Activated T-helper 1 cell treated with anti-CD3 and anti-CD28 coated beads, Interleukin-12 subunit alpha, Interleukin-12 subunit beta, Interleukin-2, Interleukin-4 antibody, amounts not matched to agents 30 ng/mL and 10 ng/mL and 1 ng/mL, durations not matched to agents 14 hours and 24 hours and 36 hours (primary cell): ENCODE results near the gene TARS2. TPM values are rescaled to one million over a fixed set of nuclear protein-coding genes. Genes with fewer than 3 reads are reported as not detected.
A peak's percentile ranks its signal among the peaks of the same experiment; 100 is the strongest.

Source experiments
- DNase-seq: peaks from one replicate; pipeline ENCODE4 v3.0.0; 2021; ENCODE audit warnings: low spot score
- H3K27ac Mint-ChIP-seq: one replicate; pipeline ENCODE4 v1.8.0; 2021; ENCODE audit warnings: mild to moderate bottlenecking, mixed read lengths
- H3K27me3 Mint-ChIP-seq: one replicate; pipeline ENCODE4 v1.8.0; 2022; ENCODE audit warnings: mild to moderate bottlenecking, moderate library complexity, mixed read lengths; ENCODE audit not compliant: insufficient read depth
- H3K36me3 Mint-ChIP-seq: one replicate; pipeline ENCODE4 v1.8.0; 2021; ENCODE audit warnings: low read depth, mixed read lengths
- H3K4me1 Mint-ChIP-seq: one replicate; pipeline ENCODE4 v1.8.0; 2021; ENCODE audit warnings: low read depth, mixed read lengths
- H3K4me3 Mint-ChIP-seq: one replicate; pipeline ENCODE4 v1.8.0; 2021; ENCODE audit warnings: mild to moderate bottlenecking, moderate library complexity, mixed read lengths
- H3K9me3 Mint-ChIP-seq: one replicate; pipeline ENCODE4 v1.8.0; 2021; ENCODE audit warnings: mixed read lengths
- intact Hi-C: fragments of 100-400 bp; cut with micrococcal nuclease; formaldehyde crosslinking; loops from one replicate; pipeline ENCODE4 v1.15.1; 2024
- total RNA-seq: library from RNA; stranded (reverse); gene quantifications from 2 replicates; pipeline ENCODE4 v1.2.3, GENCODE V29; 2022

TARS2 gene
- total RNA-seq, 1 donor from 2014 or later: 77.4 TPM

GRCh38 chr1:150512846-150513245 lies 25.6 kb downstream of the TARS2 start:
- Mint-ChIP-seq H3K9me3 (no peaks in the 10 kb centered on the region), H3K4me3 (no peak overlapping the region), H3K36me3 (peaks cover 6% of the 10 kb centered on the region), H3K4me1 (peaks cover 17% of the 10 kb centered on the region), H3K27ac (no peak overlapping the region), H3K27me3 (no peaks in the 10 kb centered on the region)
- intact Hi-C loops: no loop called here
- DNase-seq: no peak

- Mint-ChIP-seq H3K27me3 (no peaks in the 10 kb centered on the region), H3K9me3 (no peaks in the 10 kb centered on the region), H3K4me1 (peaks cover 16% of the 10 kb centered on the region), H3K36me3 (peaks cover 6% of the 10 kb centered on the region), H3K27ac (no peak overlapping the region), H3K4me3 (no peak overlapping the region)
- no peak for DNase-seq
- intact Hi-C loops: no loop called here
Observed at GRCh38 chr1:150513351-150513791, 26.2 kb downstream of the TARS2 start.

GRCh38 chr1:150514260-150514659 lies 27.0 kb downstream of the TARS2 start:
- Mint-ChIP-seq H3K27ac (peak overlapping the region; percentile 64), H3K36me3 (peaks cover 6% of the 10 kb centered on the region), H3K9me3 (no peaks in the 10 kb centered on the region), H3K4me1 (peaks cover 16% of the 10 kb centered on the region), H3K27me3 (no peaks in the 10 kb centered on the region), H3K4me3 (peak overlapping the region; percentile 79)
- intact Hi-C loops: loop anchor here (2.0 kb wide), 1 partner anchor 35 kb away; the partner anchor contains the start of gene ADAMTSL4
- DNase-seq: no peak

- intact Hi-C loops: loop anchor here (1.0 to 2.0 kb wide), 5 partner anchors 28 to 260 kb away; partner anchors contain the start of genes ADAMTSL4, RPRD2 and TARS2
- DNase-seq: no peak
- no peaks in the 10 kb centered on the region for H3K27me3 Mint-ChIP-seq
- peak overlapping the region; percentile 79 for H3K4me3 Mint-ChIP-seq
- H3K36me3 Mint-ChIP-seq: peaks cover 6% of the 10 kb centered on the region
- H3K27ac Mint-ChIP-seq: peak overlapping the region; percentile 83
- H3K4me1 Mint-ChIP-seq: peaks cover 16% of the 10 kb centered on the region
- H3K9me3 Mint-ChIP-seq: no peaks in the 10 kb centered on the region
Observed at GRCh38 chr1:150514913-150515327, 27.7 kb downstream of the TARS2 start.

GRCh38 chr1:150515328-150516049 lies 28.3 kb downstream of the TARS2 start, which contains the start of gene FALEC:
Gene FALEC, plus strand, starts transcription at chr1:150515752.
- Mint-ChIP-seq H3K36me3 (peaks cover 6% of the 10 kb centered on the region), H3K9me3 (no peaks in the 10 kb centered on the region), H3K27ac (peak within 1 kb of the TSS; percentile 83), H3K4me1 (peaks cover 16% of the 10 kb centered on the region), H3K27me3 (no peaks in the 10 kb centered on the region), H3K4me3 (peak within 1 kb of the TSS; percentile 79)
- intact Hi-C loops: loop anchor here (1.0 to 2.0 kb wide), 5 partner anchors 28 to 260 kb away; partner anchors contain the start of genes ADAMTSL4, RPRD2 and TARS2
- peak; percentile 93 for DNase-seq

- Mint-ChIP-seq H3K4me3 (peak overlapping the region; percentile 79), H3K27ac (peak overlapping the region; percentile 1), H3K9me3 (no peaks in the 10 kb centered on the region), H3K36me3 (peaks cover 6% of the 10 kb centered on the region), H3K27me3 (no peaks in the 10 kb centered on the region), H3K4me1 (peaks cover 18% of the 10 kb centered on the region)
- intact Hi-C loops: no loop called here
- no peak for DNase-seq
Observed at GRCh38 chr1:150516050-150516591, 28.9 kb downstream of the TARS2 start.

GRCh38 chr1:150516616-150517015 lies 29.4 kb downstream of the TARS2 start:
- intact Hi-C loops: no loop called here
- DNase-seq: no peak
- Mint-ChIP-seq H3K4me1 (peaks cover 23% of the 10 kb centered on the region), H3K27ac (no peak overlapping the region), H3K9me3 (no peaks in the 10 kb centered on the region), H3K36me3 (peaks cover 6% of the 10 kb centered on the region), H3K27me3 (peaks cover 2% of the 10 kb centered on the region), H3K4me3 (peak overlapping the region; percentile 79)

- Mint-ChIP-seq H3K27me3 (peaks cover 8% of the 10 kb centered on the region), H3K9me3 (no peaks in the 10 kb centered on the region), H3K4me1 (peaks cover 13% of the 10 kb centered on the region), H3K27ac (no peak overlapping the region), H3K4me3 (no peak overlapping the region), H3K36me3 (no peaks in the 10 kb centered on the region)
- intact Hi-C loops: no loop called here
- no peak for DNase-seq
Observed at GRCh38 chr1:150521196-150521968, 34.2 kb downstream of the TARS2 start.

- no peaks in the 10 kb centered on the region for H3K36me3 Mint-ChIP-seq
- H3K4me1 Mint-ChIP-seq: peaks cover 7% of the 10 kb centered on the region
- peaks cover 8% of the 10 kb centered on the region for H3K27me3 Mint-ChIP-seq
- no peak overlapping the region for H3K4me3 Mint-ChIP-seq
- no peaks in the 10 kb centered on the region for H3K9me3 Mint-ChIP-seq
- no peak for DNase-seq
- no peak overlapping the region for H3K27ac Mint-ChIP-seq
- intact Hi-C loops: no loop called here
Observed at GRCh38 chr1:150525348-150525747, 38.1 kb downstream of the TARS2 start.

- H3K4me1 Mint-ChIP-seq: peaks cover 4% of the 10 kb centered on the region
- H3K9me3 Mint-ChIP-seq: no peaks in the 10 kb centered on the region
- no peak overlapping the region for H3K4me3 Mint-ChIP-seq
- H3K36me3 Mint-ChIP-seq: no peaks in the 10 kb centered on the region
- no peak for DNase-seq
- no peak overlapping the region for H3K27ac Mint-ChIP-seq
- intact Hi-C loops: no loop called here
- H3K27me3 Mint-ChIP-seq: peaks cover 6% of the 10 kb centered on the region
Observed at GRCh38 chr1:150528196-150528595, 41.0 kb downstream of the TARS2 start.

GRCh38 chr1:150529017-150529416 lies 41.8 kb downstream of the TARS2 start:
- no peaks in the 10 kb centered on the region for H3K9me3 Mint-ChIP-seq
- H3K36me3 Mint-ChIP-seq: no peaks in the 10 kb centered on the region
- H3K4me1 Mint-ChIP-seq: peaks cover 4% of the 10 kb centered on the region
- H3K4me3 Mint-ChIP-seq: no peak overlapping the region
- peaks cover 6% of the 10 kb centered on the region for H3K27me3 Mint-ChIP-seq
- H3K27ac Mint-ChIP-seq: no peak overlapping the region
- intact Hi-C loops: no loop called here
- DNase-seq: no peak

GRCh38 chr1:150530491-150531159 lies 43.4 kb downstream of the TARS2 start:
- Mint-ChIP-seq H3K27me3 (no peaks in the 10 kb centered on the region), H3K4me3 (no peak overlapping the region), H3K36me3 (no peaks in the 10 kb centered on the region), H3K27ac (no peak overlapping the region), H3K4me1 (peaks cover 4% of the 10 kb centered on the region), H3K9me3 (no peaks in the 10 kb centered on the region)
- intact Hi-C loops: no loop called here
- no peak for DNase-seq
